ENCODE measurements around the gene CCDC12.

Gene CCDC12

DNA sequence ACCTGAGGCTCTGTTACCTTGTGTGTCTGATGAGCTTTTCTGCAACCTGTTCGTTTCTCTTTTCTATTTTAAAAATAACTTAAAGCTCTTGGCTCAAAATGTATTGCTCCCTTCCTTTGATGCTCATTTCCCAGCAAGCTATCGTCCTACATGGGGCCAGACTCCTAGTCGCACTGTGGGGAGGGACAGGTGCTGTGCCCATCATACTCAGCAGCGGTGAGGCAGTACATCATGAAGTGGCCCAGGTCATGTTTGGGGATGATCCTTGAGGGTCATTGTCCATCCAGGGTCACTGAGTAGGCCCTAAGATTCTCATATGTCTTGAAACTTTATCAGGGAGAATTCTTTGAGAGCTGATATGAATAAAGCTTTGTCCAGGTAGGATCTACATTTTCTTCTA lies 57.9 kb downstream of the CCDC12 start:
- H3K79me1 ChIP-seq (replicated peaks; ENCODE audit: low read length, poor library complexity, severe bottlenecking) = peaks cover 29% of the 10 kb centered on the region
- no peak overlapping the region for H4K91ac ChIP-seq (ENCODE audit: low read length)
- H2BK5ac ChIP-seq (ENCODE audit: low read depth, low read length, poor library complexity, severe bottlenecking) = no peak overlapping the region
- peaks cover 48 to 83% of the 10 kb centered on the region in 2 experiments for H3K36me3 ChIP-seq (ENCODE audit: control insufficient read depth in 1 of 2, insufficient read depth in 2 of 2, low read depth in 1 of 2, low read length in 2 of 2)
- H4K8ac ChIP-seq (ENCODE audit: low read length) = no peak overlapping the region
- no peak overlapping the region for H3K18ac ChIP-seq (ENCODE audit: low read depth in 1 of 2, low read length in 2 of 2)
- H3K9ac ChIP-seq (ENCODE audit: low read length) = no peak overlapping the region
- H2AK5ac ChIP-seq (ENCODE audit: low read length, severe bottlenecking) = no peak overlapping the region
- 98% methylated on average over 4 of the region's 4 CpGs for WGBS
- H3K9me3 ChIP-seq (ENCODE audit: control insufficient read depth, low read length) = peaks cover 15% of the 10 kb centered on the region
- no peak overlapping the region for H3K14ac ChIP-seq (ENCODE audit: low read length in 2 of 2)
- H3K27me3 ChIP-seq (ENCODE audit: control insufficient read depth in 1 of 2, insufficient read depth in 1 of 2, low read length in 2 of 2) = no peaks in the 10 kb centered on the region
- H3K4me1 ChIP-seq (ENCODE audit: control insufficient read depth, insufficient read depth, low read depth, low read length) = peaks cover 4% of the 10 kb centered on the region
- H2BK120ac ChIP-seq (ENCODE audit: low read depth, low read length) = no peak overlapping the region
- H3K23ac ChIP-seq (ENCODE audit: low read length in 2 of 2) = no peak overlapping the region
- H2BK12ac ChIP-seq (ENCODE audit: low read length in 2 of 2) = no peak overlapping the region
- H2AFZ ChIP-seq (ENCODE audit: low read depth, low read length) = no peak overlapping the region
- H3K27ac ChIP-seq (ENCODE audit: low read length, poor library complexity, severe bottlenecking) = no peak overlapping the region
- DNase-seq = no peak
- no peak overlapping the region for H3K4me3 ChIP-seq (ENCODE audit: insufficient read depth in 1 of 2, low read depth in 1 of 2, low read length in 2 of 2)
- H2BK15ac ChIP-seq (ENCODE audit: low read depth, poor library complexity, severe bottlenecking) = no peak overlapping the region
- no peak overlapping the region for H3K4ac ChIP-seq (ENCODE audit: low read depth in 1 of 2, low read length in 2 of 2)
- H3K4me2 ChIP-seq (ENCODE audit: low read length, poor library complexity, severe bottlenecking) = no peak overlapping the region

DNA sequence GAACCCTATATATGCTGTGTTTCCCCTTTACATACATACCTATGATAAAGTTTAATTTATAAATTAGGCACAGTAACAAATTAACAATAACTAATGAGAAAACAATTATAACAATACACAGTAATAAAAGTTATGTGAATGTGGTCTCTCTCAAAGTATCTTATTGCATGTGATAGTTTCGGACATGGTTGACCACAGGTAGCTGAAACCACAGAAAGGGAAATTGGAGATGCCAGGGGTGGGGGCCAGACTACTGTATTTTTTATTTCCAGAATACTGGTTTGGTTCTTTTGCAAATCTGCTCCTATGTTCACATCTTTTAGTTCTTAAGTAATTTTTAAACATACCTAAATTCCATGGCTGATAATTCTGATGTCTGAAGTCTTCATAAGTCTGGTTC lies 58.3 kb downstream of the CCDC12 start:
- no peak overlapping the region for H4K8ac ChIP-seq (ENCODE audit: low read length)
- H2BK120ac ChIP-seq (ENCODE audit: low read depth, low read length) = no peak overlapping the region
- H3K4me3 ChIP-seq (ENCODE audit: insufficient read depth in 1 of 2, low read depth in 1 of 2, low read length in 2 of 2) = no peak overlapping the region
- no peak overlapping the region for H2AK5ac ChIP-seq (ENCODE audit: low read length, severe bottlenecking)
- no peak overlapping the region for H3K4me2 ChIP-seq (ENCODE audit: low read length, poor library complexity, severe bottlenecking)
- H3K23ac ChIP-seq (ENCODE audit: low read length in 2 of 2) = no peak overlapping the region
- no peaks in the 10 kb centered on the region for H3K27me3 ChIP-seq (ENCODE audit: control insufficient read depth in 1 of 2, insufficient read depth in 1 of 2, low read length in 2 of 2)
- no peak overlapping the region for H2BK5ac ChIP-seq (ENCODE audit: low read depth, low read length, poor library complexity, severe bottlenecking)
- peaks cover 44 to 80% of the 10 kb centered on the region in 2 experiments for H3K36me3 ChIP-seq (ENCODE audit: control insufficient read depth in 1 of 2, insufficient read depth in 2 of 2, low read depth in 1 of 2, low read length in 2 of 2)
- H2BK12ac ChIP-seq (ENCODE audit: low read length in 2 of 2) = no peak overlapping the region
- H4K91ac ChIP-seq (ENCODE audit: low read length) = no peak overlapping the region
- H2AFZ ChIP-seq (ENCODE audit: low read depth, low read length) = no peak overlapping the region
- no peak overlapping the region for H3K4ac ChIP-seq (ENCODE audit: low read depth in 1 of 2, low read length in 2 of 2)
- H3K9me3 ChIP-seq (ENCODE audit: control insufficient read depth, low read length) = peaks cover 15% of the 10 kb centered on the region
- H3K18ac ChIP-seq (ENCODE audit: low read depth in 1 of 2, low read length in 2 of 2) = no peak overlapping the region
- H3K27ac ChIP-seq (ENCODE audit: low read length, poor library complexity, severe bottlenecking) = no peak overlapping the region
- 100% methylated on average over 1 of the region's 1 CpG for WGBS
- no peak overlapping the region for H2BK15ac ChIP-seq (ENCODE audit: low read depth, poor library complexity, severe bottlenecking)
- H3K9ac ChIP-seq (ENCODE audit: low read length) = no peak overlapping the region
- no peak for DNase-seq
- H3K79me1 ChIP-seq (replicated peaks; ENCODE audit: low read length, poor library complexity, severe bottlenecking) = peaks cover 27% of the 10 kb centered on the region
- H3K14ac ChIP-seq (ENCODE audit: low read length in 2 of 2) = no peak overlapping the region
- peaks cover 5% of the 10 kb centered on the region for H3K4me1 ChIP-seq (ENCODE audit: control insufficient read depth, insufficient read depth, low read depth, low read length)

- Histone ChIP-seq H2BK12ac (ENCODE audit: low read length in 2 of 2) (no peak overlapping the region), H2BK15ac (ENCODE audit: low read depth, poor library complexity, severe bottlenecking) (no peak overlapping the region), H3K4me3 (ENCODE audit: insufficient read depth in 1 of 2, low read depth in 1 of 2, low read length in 2 of 2) (no peak overlapping the region), H3K4me2 (ENCODE audit: low read length, poor library complexity, severe bottlenecking) (no peak overlapping the region), H3K27ac (ENCODE audit: low read length, poor library complexity, severe bottlenecking) (no peak overlapping the region), H2AFZ (ENCODE audit: low read depth, low read length) (no peak overlapping the region), H4K8ac (ENCODE audit: low read length) (no peak overlapping the region), H3K9ac (ENCODE audit: low read length) (no peak overlapping the region), H3K4ac (ENCODE audit: low read depth in 1 of 2, low read length in 2 of 2) (no peak overlapping the region), H3K27me3 (ENCODE audit: control insufficient read depth in 1 of 2, insufficient read depth in 1 of 2, low read length in 2 of 2) (no peaks in the 10 kb centered on the region), H4K91ac (ENCODE audit: low read length) (no peak overlapping the region), H3K18ac (ENCODE audit: low read depth in 1 of 2, low read length in 2 of 2) (no peak overlapping the region), H3K9me3 (ENCODE audit: control insufficient read depth, low read length) (peaks cover 15% of the 10 kb centered on the region), H2BK120ac (ENCODE audit: low read depth, low read length) (no peak overlapping the region), H2BK5ac (ENCODE audit: low read depth, low read length, poor library complexity, severe bottlenecking) (no peak overlapping the region), H3K79me1 (replicated peaks; ENCODE audit: low read length, poor library complexity, severe bottlenecking) (peaks cover 19% of the 10 kb centered on the region), H2AK5ac (ENCODE audit: low read length, severe bottlenecking) (no peak overlapping the region), H3K23ac (ENCODE audit: low read length in 2 of 2) (no peak overlapping the region), H3K36me3 (ENCODE audit: control insufficient read depth in 1 of 2, insufficient read depth in 2 of 2, low read depth in 1 of 2, low read length in 2 of 2) (peaks cover 35 to 70% of the 10 kb centered on the region in 2 experiments), H3K4me1 (ENCODE audit: control insufficient read depth, insufficient read depth, low read depth, low read length) (peaks cover 5% of the 10 kb centered on the region), H3K14ac (ENCODE audit: low read length in 2 of 2) (no peak overlapping the region)
- no peak for DNase-seq
- 89% methylated on average over 2 of the region's 3 CpGs for WGBS
Measured at GRCh38 chr3:46917257-46917656, 59.3 kb downstream of the CCDC12 start.

GRCh38 chr3:46916799-46917198 lies 59.7 kb downstream of the CCDC12 start:
- H2BK120ac ChIP-seq (ENCODE audit: low read depth, low read length) = no peak overlapping the region
- H3K14ac ChIP-seq (ENCODE audit: low read length in 2 of 2) = no peak overlapping the region
- no peak overlapping the region for H3K9ac ChIP-seq (ENCODE audit: low read length)
- no peak overlapping the region for H3K18ac ChIP-seq (ENCODE audit: low read depth in 1 of 2, low read length in 2 of 2)
- no peaks in the 10 kb centered on the region for H3K27me3 ChIP-seq (ENCODE audit: control insufficient read depth in 1 of 2, insufficient read depth in 1 of 2, low read length in 2 of 2)
- H4K8ac ChIP-seq (ENCODE audit: low read length) = no peak overlapping the region
- no peak overlapping the region for H2AK5ac ChIP-seq (ENCODE audit: low read length, severe bottlenecking)
- H3K23ac ChIP-seq (ENCODE audit: low read length in 2 of 2) = no peak overlapping the region
- no peak overlapping the region for H3K4me2 ChIP-seq (ENCODE audit: low read length, poor library complexity, severe bottlenecking)
- H2BK15ac ChIP-seq (ENCODE audit: low read depth, poor library complexity, severe bottlenecking) = no peak overlapping the region
- peaks cover 30 to 66% of the 10 kb centered on the region in 2 experiments for H3K36me3 ChIP-seq (ENCODE audit: control insufficient read depth in 1 of 2, insufficient read depth in 2 of 2, low read depth in 1 of 2, low read length in 2 of 2)
- no peak overlapping the region for H2AFZ ChIP-seq (ENCODE audit: low read depth, low read length)
- no peak overlapping the region for H2BK12ac ChIP-seq (ENCODE audit: low read length in 2 of 2)
- H3K4me1 ChIP-seq (ENCODE audit: control insufficient read depth, insufficient read depth, low read depth, low read length) = peaks cover 5% of the 10 kb centered on the region
- DNase-seq = no peak
- WGBS = 68% methylated on average over 3 of the region's 3 CpGs
- no peak overlapping the region for H2BK5ac ChIP-seq (ENCODE audit: low read depth, low read length, poor library complexity, severe bottlenecking)
- H3K4ac ChIP-seq (ENCODE audit: low read depth in 1 of 2, low read length in 2 of 2) = no peak overlapping the region
- no peak overlapping the region for H3K27ac ChIP-seq (ENCODE audit: low read length, poor library complexity, severe bottlenecking)
- H3K9me3 ChIP-seq (ENCODE audit: control insufficient read depth, low read length) = peaks cover 15% of the 10 kb centered on the region
- H3K79me1 ChIP-seq (replicated peaks; ENCODE audit: low read length, poor library complexity, severe bottlenecking) = peaks cover 16% of the 10 kb centered on the region
- H3K4me3 ChIP-seq (ENCODE audit: insufficient read depth in 1 of 2, low read depth in 1 of 2, low read length in 2 of 2) = no peak overlapping the region
- no peak overlapping the region for H4K91ac ChIP-seq (ENCODE audit: low read length)
